Right ventricle myocardium superior (tissue), 1 donor: ENCODE results near the gene CDK2. TPM values are rescaled to one million over a fixed set of nuclear protein-coding genes. Genes with fewer than 3 reads are reported as not detected.
A peak's percentile ranks its signal among the peaks of the same experiment; 100 is the strongest.
"Not testable (repeated sequence)": the region's sequence is repeated elsewhere in the genome, so short reads cannot be mapped to it uniquely, and the experiment has no call there.

Experiments used
- ATAC-seq: fragments of 200-7000 bp; cut with Tn5 transposase; one replicate; pipeline ENCODE4 v1.9.1; 2020; ENCODE audit warnings: mild to moderate bottlenecking; ENCODE audit not compliant: poor library complexity
- DNase-seq: peaks from one replicate; pipeline ENCODE4 v3.0.0-alpha.2; 2020
- intact Hi-C: fragments of 100-400 bp; cut with DNase I; formaldehyde crosslinking; loops from one replicate; pipeline ENCODE4 v1.11.2; 2022
- long read RNA-seq: library from polyadenylated mRNA; unstranded; transcript quantifications from one replicate; pipeline ENCODE4 v2.0.0, GENCODE V29; 2021
- total RNA-seq: library from RNA; stranded (reverse); fragmentation: NEBNext Ultra II Directional; extraction: Animal tissue kit (Norgen Biotek cat#: 25700); gene quantifications from one replicate; pipeline ENCODE4 v1.2.1, GENCODE V29; 2021
- donor health status: DM: no; HTN: yes; CAD: no; lungs with severe emphysema.

Gene CDK2
- 7.9 TPM for total RNA-seq
- long read RNA-seq, transcript CDK2-201 (7 exons, 2,296 nt): major isoform, 24 of 27 reads
- long read RNA-seq, partial matches to known transcripts: 0 of 27 reads
- long read RNA-seq, other reads (novel, unspliced or antisense): 1 of 27 reads

- intact Hi-C loops: no loop called here
- peak; percentile 98 for ATAC-seq
- DNase-seq: peak; percentile 96
Observed at GRCh38 chr12:55966408-55967281, at the start of gene CDK2. CDK2 (plus strand) TSS chr12:55966830; CDS start chr12:55967009, 179 bp downstream.

- DNase-seq, intact Hi-C loops, ATAC-seq: not testable (repeated sequence)
Observed at GRCh38 chr12:55919032-55919431, 47.6 kb upstream of the CDK2 start.

- intact Hi-C loops: no loop called here
- ATAC-seq: no peak
Observed at GRCh38 chr12:55922126-55922525, 44.5 kb upstream of the CDK2 start.

GRCh38 chr12:55923648-55924047, 43.0 kb upstream of the CDK2 start:
- intact Hi-C loops, ATAC-seq, DNase-seq: not testable (repeated sequence)

More at GRCh38 chr12:55922126-55922525, 44.5 kb upstream of the CDK2 start:
- DNase-seq: no peak

DNA sequence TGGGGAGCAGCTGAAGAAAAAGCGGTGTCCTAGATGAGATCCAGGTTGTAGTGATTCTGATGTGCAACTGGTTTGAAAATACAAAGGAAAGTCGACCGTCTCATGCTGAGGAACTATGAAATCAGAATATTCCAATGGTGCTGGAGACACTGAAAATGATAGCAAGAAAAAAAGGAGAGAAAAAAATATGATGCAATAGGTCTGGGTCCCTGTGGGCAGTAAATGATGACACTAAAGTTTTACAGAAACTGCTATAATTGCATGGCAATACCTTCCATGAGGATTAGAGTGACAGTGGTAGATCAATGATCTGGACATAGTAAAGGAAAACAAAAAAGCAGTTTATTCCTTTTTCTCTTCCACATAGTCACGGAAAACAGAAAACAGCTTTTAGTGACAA, 41.3 kb upstream of the CDK2 start:
- intact Hi-C loops: loop anchor here (5.0 kb wide), 1 partner anchor 93 kb away; no protein-coding TSS in a partner anchor
- ATAC-seq: no peak

DNA sequence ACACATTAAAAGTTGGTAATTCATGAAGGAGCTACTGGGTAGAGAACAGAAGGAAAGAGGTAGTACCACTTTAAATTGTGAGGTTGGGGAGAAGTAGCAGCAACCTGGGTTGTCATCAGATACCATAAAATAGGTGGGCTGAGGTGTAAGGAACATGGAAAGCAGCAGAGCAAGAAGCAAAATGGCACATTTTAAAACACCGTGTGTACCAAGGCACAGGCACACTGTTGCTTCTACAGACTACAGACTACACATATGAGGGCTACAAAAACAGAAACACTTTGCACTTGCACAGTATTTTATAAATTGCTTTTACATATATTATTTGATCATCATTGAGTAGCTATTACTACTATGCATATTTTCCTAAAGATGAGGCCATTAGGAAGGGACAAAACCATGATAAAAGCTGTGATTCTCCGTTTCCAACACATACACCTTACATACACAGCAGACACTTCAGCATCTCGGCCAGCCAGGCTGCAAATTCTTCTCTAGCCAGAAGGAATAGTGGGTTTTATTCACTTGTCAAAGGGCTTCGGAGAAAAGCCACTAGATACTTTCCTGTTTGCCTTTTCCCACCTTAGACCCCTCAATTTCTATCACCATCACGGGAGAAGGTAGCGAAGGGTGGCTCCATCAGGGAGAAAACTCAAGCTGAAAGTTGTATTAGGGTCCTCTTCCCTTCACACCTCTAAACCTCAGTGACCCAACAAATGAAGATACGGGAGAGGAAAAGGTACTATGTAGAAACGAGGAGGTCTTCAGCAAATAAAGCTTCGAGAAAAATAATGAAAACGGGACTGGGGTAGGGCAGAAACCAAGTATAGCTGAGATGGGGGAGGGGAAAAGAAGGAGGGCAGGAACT, 40.5 kb upstream of the CDK2 start:
- no peak for DNase-seq
- no peak for ATAC-seq
- intact Hi-C loops: loop anchor here (5.0 kb wide), 1 partner anchor 94 kb away; no protein-coding TSS in a partner anchor

More for the DNA sequence above, 41.3 kb upstream of the CDK2 start:
- no peak for DNase-seq

DNA sequence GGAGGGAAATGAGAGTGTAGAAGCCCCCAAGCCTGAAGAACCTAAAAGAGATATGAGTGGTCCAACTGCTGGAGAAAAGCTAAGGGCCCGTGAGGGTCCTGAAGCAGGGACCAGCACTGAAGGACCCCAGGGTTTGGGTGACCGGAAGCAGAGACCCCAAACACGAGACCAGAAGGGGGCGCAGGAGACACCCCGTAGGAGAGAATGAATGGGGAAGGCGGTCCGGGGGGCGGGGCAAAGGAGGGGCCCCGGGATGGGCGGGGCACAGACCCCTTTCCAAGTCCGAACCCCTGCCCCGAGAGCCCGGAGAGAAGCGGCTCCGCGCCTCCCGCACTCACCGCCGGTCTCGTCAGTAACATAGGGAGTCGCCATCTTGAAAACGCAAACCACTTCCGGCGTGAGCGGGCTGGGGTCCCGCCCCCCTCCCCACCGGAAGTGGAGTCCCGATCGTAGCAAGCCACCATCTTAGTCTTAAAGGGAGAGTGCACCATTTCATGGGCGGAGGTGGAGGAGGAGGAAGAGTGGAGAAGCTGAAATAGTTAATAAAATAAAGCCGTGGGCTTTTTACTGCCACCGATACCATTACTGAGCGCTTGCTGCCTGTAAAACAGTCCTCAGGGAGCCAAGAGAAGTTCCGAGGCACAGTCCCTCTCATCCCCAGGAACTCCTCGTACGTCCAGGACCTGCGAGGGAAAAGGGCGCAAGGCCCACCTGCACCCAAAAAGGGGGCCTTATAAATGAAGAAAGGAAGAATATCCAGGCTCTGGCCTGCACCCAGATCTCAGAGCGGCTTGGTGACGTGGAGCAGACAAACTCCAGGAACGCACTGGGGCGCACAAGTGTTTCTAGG, 39.7 kb upstream of the CDK2 start:
- DNase-seq (peak; percentile 93), ATAC-seq (peak; percentile 91)
- intact Hi-C loops: loop anchor here (5.0 kb wide), 1 partner anchor 95 kb away; no protein-coding TSS in a partner anchor

GRCh38 chr12:55927588-55928502, 38.8 kb upstream of the CDK2 start, which contains the start of gene PYM1:
PYM1 (minus strand) TSS chr12:55927894; CDS start chr12:55927761, 133 bp downstream.
- intact Hi-C loops: loop anchor here (5.0 kb wide), 1 partner anchor 96 kb away; no protein-coding TSS in a partner anchor
- ATAC-seq (peak; percentile 74), DNase-seq (peak; percentile 89)

- intact Hi-C loops: loop anchor here (5.0 kb wide), 1 partner anchor 97 kb away; no protein-coding TSS in a partner anchor
- ATAC-seq: no peak
- no peak for DNase-seq
Observed at GRCh38 chr12:55929306-55929791, 37.3 kb upstream of the CDK2 start.

- ATAC-seq (no peak), DNase-seq (peak; percentile 60)
- intact Hi-C loops: no loop called here
Observed at GRCh38 chr12:55930771-55931316, 35.8 kb upstream of the CDK2 start, which contains the start of gene DGKA. DGKA (plus strand) TSS chr12:55931162; CDS start chr12:55936504, 5,342 bp downstream.

DNA sequence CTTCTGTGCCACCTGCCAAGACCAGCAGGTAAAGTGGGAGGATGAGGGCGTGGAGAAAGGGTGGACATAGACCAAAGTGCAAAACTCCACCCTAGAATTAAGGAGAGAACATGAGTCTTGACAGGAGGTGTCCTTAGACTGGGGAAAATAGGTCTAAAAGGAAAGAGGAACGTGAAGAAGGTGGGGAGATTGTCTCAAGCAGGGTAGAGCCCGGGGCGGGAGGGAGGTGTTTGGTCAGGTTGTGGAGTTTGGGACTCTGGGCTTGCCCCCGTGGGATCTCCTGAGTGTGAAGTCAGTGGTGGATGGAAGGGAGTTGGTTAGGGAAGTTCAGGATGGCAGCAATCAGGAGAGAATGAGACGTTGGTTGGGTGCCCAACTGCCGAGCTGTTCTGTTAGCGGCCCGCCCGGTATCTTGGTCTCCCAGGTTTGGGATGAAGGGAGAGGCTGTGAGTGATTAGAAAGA, 35.3 kb upstream of the CDK2 start:
- intact Hi-C loops: no loop called here
- ATAC-seq (no peak), DNase-seq (no peak)

GRCh38 chr12:55931780-55932550, 34.7 kb upstream of the CDK2 start:
- DNase-seq (peak; percentile 79), ATAC-seq (peak; percentile 50)
- intact Hi-C loops: no loop called here

- intact Hi-C loops: no loop called here
- DNase-seq: no peak
- no peak for ATAC-seq
Observed at GRCh38 chr12:55932551-55932910, 34.1 kb upstream of the CDK2 start.

- no peak for ATAC-seq
- intact Hi-C loops: no loop called here
Observed at GRCh38 chr12:55933169-55933798, 33.3 kb upstream of the CDK2 start.

More at GRCh38 chr12:55933169-55933798, 33.3 kb upstream of the CDK2 start:
- DNase-seq: no peak
